Measurements from ENCODE around the gene CIC.
A peak's percentile ranks its signal among the peaks of the same experiment; 100 is the strongest.

The CIC gene

DNA sequence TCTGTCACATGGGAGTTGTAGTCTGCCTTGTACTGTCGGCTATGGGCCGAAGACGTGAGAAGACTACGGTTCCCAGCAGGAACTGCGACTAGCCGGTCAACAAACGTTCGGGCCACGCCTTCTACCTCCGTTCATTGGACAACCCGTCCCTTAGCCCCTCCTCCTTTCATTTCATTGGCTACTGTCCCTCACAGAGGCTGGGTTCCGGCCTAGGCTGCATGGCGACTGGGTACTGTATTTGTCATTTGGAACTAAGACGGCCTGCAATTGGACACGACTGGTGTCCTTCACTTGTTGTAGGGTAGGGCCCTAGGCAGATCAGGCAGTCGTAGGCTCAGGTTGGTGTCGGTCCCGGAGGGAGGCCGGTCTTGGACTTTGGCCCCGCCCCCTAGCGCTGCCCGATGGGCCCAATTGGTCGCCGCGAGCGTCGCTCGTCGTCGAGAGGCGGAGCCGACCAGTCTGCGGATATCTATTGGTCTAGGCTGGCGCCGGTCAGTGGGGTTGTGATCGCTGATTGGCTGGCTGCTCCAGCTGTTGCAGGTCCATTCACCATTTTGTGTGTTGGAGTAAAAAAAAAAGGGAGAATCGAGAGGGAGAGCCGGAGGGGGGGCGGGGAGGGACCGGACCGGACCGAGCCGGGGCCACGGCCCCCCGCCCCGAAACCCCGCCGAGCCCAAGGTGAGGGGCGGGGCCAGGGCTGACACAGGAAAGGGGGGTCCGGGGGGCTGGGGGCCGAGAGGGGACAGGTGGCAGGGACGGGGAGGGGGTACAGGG lies at the start of gene CIC:
CIC (plus strand) TSS at position 549 of the 774 bp plus-strand sequence. CDS start 2,532 bp downstream, outside the sequence.
- DNase-seq: peak; percentile 100

DNA sequence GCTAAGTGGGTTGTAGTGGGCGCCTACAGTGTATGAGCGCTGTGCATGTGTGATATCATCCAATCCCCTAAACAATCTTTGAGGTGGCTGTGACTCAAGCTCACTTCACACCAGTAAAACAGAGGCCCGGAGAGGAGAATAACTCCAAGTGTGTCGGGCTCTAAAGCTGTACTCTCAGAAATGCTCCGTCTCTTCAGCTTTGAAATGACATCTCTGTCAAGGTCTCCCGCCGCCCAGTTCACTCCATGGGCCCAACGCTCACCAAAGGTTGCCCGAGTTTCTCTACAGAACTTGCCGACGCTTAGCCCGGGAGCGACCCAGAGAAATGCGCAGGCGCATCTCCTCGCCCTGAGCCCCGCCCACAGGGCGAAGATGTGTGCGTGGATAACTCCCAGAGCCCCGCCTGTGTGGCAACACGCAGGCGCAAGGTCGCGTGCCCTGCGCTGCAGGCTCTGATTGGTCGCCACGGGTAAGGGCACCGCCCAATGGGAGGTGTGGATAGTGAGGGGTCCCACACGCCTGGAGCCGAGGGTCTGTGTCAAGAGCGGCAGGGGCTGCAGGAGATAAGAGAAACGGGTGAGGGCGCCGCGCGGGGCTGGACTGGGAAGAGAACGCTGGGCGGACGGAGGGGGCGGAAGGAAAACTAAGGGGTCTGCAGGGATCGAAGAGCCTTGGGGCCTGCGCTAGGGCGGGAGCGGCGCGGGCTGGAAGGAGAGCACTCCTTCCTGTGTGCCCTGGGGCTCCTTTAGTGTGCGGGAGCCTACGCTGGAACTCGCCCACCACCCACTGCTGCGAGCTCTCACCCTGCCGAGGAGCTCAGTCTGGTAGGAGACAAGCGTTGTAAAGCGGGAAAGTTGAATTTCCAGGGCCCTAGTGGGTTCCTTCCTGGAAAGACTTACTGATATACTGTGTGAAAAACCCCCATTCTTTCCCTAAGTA lies 49.0 kb upstream of the CIC start, which contains the start of gene ZNF526:
ZNF526 (plus strand) TSS at position 501 of the 939 bp plus-strand sequence. CDS start 4,092 bp downstream, outside the sequence.
- DNase-seq: peak; percentile 98

DNA sequence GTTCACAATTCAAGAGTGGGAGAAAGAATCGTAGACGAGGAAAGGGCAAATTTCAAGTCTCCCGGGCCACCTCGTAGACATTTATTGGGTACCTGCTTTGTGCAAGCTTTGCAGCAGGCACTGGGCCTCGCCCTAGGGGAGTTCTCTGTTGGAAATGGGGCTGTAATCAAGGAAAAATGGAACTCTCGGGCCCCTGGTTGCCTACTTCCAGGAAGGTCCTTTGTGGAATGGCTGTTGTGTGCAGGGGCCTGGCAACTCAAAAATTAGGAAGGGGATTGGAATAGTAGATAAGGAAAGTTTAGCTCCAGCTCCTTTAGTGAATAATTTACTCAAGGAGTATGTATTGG lies 48.3 kb upstream of the CIC start:
- DNase-seq: no peak

DNA sequence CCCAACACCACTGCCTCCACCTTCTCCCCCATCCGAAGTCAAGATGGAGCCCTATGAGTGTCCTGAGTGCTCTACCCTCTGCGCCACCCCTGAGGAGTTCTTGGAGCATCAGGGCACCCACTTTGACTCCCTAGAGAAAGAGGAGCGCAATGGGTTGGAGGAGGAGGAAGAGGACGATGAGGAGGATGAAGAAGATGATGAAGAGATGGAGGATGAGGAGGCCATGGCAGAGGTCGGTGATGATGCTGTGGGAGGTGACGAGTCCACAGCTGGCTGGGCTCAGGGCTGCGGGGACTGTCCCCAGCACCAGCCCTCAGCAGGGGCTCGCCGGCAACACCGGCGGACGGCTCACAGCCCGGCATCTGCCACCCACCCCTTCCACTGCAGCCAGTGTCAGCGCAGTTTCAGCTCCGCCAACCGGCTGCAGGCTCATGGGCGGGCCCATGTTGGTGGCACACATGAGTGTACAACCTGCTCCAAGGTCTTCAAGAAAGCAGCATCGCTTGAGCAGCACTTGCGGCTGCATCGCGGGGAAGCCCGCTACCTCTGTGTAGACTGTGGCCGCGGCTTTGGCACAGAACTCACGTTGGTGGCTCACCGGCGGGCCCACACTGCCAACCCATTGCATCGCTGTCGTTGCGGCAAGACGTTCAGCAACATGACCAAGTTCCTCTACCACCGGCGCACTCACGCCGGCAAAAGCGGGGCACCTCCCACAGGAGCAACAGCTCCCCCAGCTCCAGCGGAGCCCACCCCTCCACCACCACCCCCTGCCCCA lies 43.9 kb upstream of the CIC start:
- DNase-seq: no peak

DNA sequence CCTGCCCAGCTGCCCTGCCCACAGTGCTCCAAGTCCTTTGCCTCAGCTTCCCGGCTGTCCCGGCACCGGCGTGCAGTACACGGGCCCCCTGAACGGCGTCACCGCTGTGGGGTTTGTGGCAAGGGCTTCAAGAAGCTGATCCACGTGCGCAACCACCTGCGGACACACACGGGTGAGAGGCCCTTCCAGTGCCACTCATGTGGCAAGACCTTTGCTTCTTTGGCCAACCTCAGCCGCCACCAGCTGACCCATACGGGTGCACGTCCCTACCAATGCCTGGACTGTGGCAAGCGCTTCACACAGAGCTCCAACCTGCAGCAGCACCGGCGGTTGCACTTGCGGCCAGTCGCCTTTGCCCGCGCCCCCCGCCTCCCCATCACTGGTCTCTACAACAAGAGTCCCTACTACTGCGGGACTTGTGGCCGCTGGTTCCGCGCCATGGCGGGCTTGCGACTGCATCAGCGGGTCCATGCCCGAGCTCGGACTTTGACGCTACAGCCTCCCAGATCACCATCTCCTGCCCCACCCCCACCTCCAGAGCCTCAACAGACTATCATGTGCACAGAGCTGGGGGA lies 43.2 kb upstream of the CIC start:
- DNase-seq: no peak

DNA sequence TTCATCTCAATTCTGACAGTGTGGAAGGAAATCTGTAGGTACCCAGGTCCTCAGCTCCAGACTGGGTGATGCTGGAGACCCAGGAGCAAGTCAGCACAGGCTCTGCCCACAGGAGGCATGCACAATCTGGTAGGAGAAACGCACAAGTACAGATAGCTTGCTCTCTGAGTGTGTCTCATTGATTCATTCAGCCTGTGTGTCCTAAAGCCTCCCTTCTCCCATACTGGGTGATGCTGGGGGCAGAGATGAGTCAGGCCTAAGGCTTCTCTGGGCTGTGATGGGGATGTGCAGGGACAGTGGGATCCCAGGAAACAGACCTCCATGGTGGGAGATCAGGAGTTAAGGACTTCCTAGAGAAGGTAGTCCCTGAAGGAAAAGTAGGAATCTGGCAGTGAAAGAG lies 42.2 kb upstream of the CIC start:
- no peak for DNase-seq

DNA sequence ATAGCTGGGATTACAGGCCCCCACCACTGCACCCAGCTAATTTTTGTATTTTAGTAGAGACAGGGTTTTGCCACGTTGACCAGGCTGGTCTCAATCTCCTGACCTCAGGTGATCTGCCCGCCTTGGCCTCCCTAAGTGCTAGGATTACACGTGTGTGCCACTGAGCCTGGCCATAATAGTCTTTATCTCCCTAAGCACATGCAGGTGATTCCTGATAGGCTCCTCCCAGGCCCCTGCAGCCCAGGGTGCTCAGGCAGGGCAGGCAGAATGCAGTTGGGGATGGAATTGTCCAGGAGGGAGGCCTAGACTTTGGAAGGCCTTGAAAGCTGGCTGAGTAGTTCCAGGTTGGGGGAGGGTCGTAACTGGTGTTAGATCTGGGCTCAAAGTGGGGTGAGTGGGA lies 40.4 kb upstream of the CIC start:
- no peak for DNase-seq

DNA sequence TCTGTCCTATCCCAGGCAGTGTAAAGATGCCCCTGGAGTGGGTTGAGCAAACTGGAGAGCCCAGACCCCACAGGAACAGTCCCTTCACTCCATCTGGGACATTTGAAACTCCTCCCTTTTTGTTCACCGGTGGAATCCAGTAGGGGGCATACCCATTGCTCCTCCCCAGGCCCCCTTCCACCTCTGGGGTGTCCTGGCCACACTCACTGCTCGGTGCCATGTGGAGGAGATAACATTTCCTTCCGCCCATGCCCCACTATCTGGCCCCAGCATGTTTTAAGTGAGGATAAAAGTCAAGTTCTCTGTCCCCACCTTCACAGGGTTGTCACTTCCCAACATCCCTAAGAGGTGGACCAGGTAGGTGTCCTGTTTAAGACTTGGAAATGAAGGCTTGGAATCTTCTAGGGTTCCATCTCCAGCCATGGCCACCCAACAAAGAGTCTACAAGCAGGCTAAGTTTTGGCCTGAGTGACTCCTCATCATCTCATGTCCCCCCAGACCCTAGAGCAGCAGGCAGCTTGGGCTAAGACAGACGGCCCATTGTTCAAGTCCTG lies 39.7 kb upstream of the CIC start:
- no peak for DNase-seq

DNA sequence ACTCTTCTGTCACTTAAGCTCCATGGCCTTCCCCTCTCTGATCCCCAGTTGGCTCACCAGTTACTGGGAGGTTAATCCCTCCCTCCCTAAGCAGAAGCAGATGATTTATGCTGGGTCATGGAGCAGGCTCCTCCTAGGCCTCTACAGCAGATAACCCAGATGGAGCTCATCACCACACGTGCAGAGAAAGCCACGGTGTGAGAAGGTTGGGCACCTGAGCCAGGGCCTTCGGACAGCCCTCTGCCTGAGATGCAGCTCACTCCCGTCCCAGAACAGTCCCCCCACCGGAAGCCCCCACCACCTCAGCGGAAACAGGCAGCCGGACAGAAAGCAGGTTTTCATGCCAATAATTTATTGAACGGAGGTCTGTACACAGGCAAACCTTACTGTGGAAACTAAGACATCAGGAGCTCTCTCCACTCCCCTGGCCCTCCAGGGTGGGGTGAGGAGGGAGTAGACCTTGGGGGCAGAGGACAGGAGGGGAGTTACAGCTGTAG lies 39.1 kb upstream of the CIC start:
- DNase-seq: no peak

DNA sequence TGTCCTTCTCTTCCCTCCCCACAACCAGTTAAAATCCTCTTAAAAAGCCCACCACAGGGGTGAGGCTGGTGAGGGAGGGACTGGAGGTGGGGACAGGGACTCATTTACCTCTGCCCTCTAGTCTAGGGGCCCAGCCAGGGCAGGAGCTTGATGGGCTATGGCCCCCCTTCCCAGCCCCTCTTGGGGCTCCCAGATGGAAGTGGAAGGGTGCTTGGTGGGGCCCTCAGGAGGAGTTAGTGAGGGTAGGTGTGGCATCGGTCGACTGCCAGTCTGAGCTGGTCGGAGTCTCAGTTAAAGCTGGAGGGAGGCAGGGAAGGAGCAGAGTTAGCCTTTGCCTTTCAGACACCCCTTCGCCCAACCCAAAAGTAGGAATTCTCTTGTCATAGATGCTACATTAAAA lies 38.5 kb upstream of the CIC start:
- DNase-seq: no peak

DNA sequence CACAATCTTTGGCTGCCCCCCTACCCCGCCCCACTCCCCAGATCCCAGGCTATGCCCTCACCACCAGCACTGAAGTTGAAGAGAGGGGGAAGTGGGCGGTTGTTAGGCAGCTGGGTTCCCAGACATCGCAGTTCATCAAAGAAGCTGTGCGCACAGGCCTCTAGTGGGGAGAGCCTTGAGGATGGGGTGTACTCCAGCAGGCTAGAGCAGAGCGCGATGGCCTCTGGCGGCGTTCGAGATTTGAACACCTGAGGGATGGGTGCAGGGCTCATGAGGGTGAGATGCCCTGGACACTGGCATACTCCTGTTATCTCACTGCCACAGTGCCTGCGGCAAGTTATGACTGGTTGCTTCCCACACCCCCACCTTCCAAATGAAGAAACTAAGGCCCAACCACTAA lies 36.6 kb upstream of the CIC start:
- no peak for DNase-seq

DNA sequence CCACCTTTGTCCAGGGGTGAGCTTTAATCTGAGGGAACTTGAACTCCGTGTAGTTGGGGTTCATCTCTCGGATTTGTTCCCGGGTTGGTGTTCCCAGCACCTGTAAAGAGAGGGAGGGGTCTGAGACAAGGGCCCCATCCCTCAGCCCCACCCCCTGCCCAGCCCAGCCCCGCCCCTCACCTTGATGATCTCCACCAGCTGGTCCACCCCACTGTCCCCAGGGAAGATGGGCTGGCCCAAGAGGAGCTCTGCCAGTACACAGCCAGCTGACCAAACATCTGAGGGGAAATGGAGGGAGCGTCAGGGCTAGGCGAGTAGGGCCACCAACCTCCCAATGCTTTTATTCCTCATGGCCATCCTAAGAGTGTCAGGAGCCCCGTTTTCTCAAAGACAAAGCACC lies 35.9 kb upstream of the CIC start:
- DNase-seq: no peak

DNA sequence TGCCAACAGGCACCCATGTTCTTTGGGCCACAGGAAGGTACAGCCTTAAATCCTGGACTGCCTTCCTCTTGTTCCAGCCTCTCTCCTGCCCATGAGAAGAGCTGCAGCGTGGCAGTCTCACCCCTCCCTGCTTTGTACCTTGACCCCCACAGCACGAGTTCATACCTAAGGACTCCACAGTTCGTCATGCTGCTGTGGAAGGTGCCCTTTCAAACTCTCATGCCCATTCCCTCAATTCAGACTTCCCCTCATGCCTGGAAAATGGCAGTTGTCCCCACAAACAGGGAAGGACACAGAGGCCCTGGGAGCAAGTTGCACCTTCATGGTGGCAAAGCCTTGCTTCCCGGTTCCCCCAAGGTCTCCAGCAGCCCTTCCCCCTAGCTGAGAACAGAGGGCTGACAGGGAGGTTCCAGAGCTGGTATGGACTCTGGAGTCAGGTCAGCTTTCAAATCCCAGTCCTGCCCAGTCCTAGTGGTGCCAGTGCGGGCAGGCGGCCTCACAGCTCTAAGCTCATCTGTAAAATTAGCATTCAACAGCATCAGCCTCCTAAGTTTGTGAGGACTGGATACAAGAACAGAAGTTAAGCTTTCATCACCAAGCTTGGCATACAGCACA lies 35.3 kb upstream of the CIC start:
- no peak for DNase-seq

DNA sequence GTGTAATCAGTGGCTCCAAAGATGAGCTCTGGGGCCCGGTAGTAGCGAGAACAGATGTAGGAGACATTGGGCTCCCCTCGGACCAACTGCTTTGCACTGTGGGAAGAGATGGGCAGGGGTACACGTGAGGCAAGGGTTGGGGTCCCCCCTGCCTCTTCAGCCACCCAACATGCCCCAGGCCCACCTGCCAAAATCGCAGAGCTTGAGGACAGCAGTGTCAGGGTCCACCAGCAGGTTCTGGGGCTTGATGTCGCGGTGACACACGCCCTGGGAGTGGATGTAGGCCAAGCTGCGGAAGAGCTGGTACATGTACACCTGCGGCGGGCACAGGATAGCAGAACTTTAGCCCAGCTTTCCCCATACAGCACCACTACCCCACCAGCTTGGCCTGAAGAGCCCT lies 34.7 kb upstream of the CIC start:
- no peak for DNase-seq

DNA sequence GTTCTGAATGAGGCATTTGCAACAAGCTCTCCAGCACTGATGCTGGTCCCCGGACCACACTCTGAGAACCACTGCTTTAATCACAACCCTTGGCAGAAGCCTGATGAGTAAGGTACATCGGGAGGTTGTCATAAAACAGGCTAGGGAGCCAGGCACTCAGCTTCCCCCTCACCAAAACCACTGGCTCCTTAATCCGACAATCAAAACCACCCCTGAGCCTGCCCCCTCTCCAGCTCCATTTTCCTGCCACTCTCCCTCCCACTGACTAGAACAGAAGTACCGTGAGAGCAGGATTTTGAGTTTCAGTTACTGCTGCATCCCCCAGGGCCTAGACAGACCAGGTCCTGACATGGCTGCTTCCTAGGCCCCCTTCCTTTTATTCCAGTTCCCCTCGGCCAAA lies 33.9 kb upstream of the CIC start:
- DNase-seq: no peak

DNA sequence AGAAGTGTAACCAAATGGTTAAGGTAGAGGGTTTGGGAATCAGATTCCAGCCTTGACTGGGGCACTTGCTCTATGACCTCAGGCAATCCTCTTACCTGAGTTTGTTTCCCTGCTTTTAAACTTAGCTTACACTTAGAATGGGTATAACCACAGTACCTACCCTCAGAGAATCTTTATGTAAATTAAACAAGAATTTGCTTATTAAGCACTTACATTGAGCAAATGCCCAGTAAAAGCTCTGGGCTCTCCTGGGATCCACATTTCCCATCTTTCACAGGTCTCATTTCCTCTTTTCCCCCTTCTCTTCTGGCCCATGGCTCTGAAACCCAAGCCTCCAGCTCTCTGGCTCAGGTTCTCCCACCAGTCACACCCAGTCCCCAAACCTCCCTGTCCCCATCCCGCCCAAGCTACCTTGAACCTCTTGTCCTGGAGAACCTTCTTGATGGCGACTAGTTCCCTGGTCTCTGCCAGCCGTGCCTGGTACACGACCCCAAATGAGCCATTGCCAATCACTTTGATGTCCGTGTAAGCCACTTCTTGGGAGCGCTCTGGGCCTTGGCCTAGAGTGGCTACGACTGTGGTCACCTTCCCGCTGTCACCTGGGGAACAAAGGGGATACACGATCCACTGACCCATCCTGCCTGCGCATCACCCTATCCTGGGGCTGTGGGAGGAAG lies 29.4 kb upstream of the CIC start:
- no peak for DNase-seq

DNA sequence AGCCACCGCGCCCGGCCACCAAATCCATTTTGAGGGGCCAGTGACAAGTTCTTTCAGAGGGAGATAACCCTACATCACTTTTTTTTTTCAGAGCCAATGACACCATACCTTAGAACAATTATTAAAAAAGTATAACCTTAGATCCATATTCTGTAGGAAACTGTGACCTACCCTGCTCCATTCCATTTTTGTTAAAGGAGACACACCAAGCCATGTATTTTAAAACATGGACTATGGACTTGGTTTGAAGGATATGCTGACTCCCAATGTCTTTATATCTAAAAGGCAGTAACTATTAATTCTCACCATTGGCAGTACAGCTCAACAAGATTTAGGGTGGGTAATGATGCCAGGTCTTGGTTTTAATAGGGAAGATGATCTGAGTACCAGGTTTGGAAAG lies 27.8 kb upstream of the CIC start:
- DNase-seq: no peak

DNA sequence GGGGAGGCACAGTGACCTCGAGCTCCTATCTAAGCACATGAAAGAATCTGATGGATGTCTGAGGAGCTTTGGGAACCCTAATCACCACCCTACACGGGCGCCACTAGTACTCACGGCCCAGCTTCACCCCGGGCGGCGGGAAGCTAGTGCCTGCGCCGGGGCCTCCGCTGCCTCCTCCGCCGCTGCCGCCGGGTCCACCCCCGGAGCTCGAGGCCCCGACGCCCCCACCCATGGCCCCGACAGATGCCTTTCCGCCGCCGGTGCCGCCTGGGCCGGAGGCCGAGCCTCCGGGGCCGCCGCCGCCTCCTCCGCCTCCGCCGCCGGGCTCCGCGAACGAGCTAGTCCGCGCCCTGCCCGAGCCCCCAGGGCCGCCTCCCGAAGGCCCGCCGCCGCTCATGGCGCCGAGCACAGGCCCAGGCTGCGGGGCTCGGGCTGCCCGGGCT lies 27.0 kb upstream of the CIC start:
- DNase-seq: no peak

DNA sequence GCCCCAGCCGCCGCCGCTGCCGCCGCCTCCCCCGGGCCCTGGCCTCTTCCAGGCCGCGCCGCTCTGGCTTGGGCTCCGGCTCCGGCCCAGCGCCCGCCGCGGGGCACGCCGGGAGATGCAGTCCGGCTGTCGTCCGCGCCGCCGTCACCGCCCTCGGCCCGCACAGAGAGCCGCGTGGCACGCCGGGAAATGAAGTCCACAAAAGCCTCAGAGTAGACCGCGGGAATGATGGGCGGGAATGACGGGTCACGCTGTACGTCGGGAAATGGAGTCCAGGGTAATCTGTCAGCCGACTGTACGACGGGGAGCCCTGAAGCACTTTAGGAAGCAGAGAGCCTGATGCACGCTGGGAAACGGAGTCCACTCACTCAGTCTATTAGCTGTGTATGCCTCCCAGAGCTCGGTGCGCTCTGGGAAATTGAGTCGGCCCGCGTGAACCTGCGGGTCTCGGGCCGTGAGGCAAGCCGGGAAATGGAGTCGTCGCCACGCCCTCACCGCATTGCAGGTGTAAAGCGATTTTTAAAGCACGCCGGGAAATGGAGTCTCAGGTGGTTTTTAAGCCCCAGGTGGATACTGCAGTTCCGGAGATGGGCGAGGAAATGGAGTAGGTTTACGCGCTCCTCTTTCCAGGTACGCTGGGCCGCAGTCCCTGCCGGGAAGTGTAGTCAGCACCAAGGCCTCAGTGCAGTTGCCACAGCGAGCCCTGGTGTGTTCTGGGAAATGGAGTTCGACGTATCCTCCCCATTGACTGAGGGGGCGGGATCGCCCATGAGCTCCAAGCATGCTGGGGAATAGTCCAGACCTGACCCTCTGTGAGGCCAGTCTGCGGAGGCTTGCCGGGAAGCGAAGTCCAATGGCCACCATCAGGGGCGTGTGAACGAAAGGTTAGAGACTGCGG lies 26.3 kb upstream of the CIC start, which contains the start of gene GSK3A:
GSK3A (minus strand) TSS at position 91 of the 898 bp plus-strand sequence. CDS start 137 bp downstream, outside the sequence.
- peak; percentile 98 for DNase-seq

Data from right forelimb (tissue), 1 donor.